Liver (tissue), 9 donors: ENCODE results near the gene TP73. TPM values are rescaled to one million over a fixed set of nuclear protein-coding genes. Genes with fewer than 3 reads are reported as not detected.

ENCODE experiments used
- DNase-seq: peaks from one replicate; pipeline ENCODE4 v3.0.0-alpha.2; 2017; ENCODE audit warnings: low spot score
- H3K27ac ChIP-seq, 2 donors: one replicate each; pipeline ENCODE4 v1.7.0; 2013; ENCODE audit warnings: inconsistent platforms in 2 of 2, low read length in 2 of 2, control low read depth in 1 of 2, low read depth in 1 of 2, mild to moderate bottlenecking in 1 of 2
- H3K27me3 ChIP-seq, 4 donors: one replicate each; pipeline versions ENCODE4 v1.6.1 to v1.7.0; 2013; ENCODE audit warnings: low read length in 3 of 4, inconsistent platforms in 1 of 4, mild to moderate bottlenecking in 1 of 4, moderate library complexity in 1 of 4; ENCODE audit not compliant: control insufficient read depth in 4 of 4, insufficient read depth in 4 of 4
- H3K36me3 ChIP-seq, 4 donors: one replicate each; pipeline versions ENCODE4 v1.6.1 to v1.7.0; 2013; ENCODE audit warnings: low read length in 3 of 4, mild to moderate bottlenecking in 3 of 4, low read depth in 1 of 4, moderate library complexity in 1 of 4; ENCODE audit not compliant: control insufficient read depth in 4 of 4, insufficient read depth in 3 of 4
- H3K4me1 ChIP-seq, 4 donors: one replicate each; pipeline versions ENCODE4 v1.6.1 to v1.7.0; 2013; ENCODE audit warnings: low read length in 3 of 4, mild to moderate bottlenecking in 3 of 4, moderate library complexity in 1 of 4; ENCODE audit not compliant: control insufficient read depth in 4 of 4, insufficient read depth in 4 of 4
- H3K4me3 ChIP-seq, 3 donors: one replicate each; pipeline versions ENCODE4 v1.6.1 to v1.7.0; 2013; ENCODE audit warnings: low read length in 3 of 3, control low read depth in 1 of 3, low read depth in 1 of 3, mild to moderate bottlenecking in 1 of 3
- H3K9ac ChIP-seq, 2 donors: one replicate each; pipeline ENCODE4 v1.7.0; 2013; ENCODE audit warnings: low read length in 2 of 2, mild to moderate bottlenecking in 2 of 2, moderate library complexity in 2 of 2, control low read depth in 1 of 2, low read depth in 1 of 2
- H3K9me3 ChIP-seq, 4 donors: one replicate each; pipeline versions ENCODE4 v1.6.1 to v1.7.0; 2013; ENCODE audit warnings: low read length in 3 of 4; ENCODE audit not compliant: control insufficient read depth in 4 of 4
- ATF3 ChIP-seq: IDR thresholded peaks from 2 replicates; pipeline ENCODE4 v1.6.1; 2016; ENCODE audit warnings: antibody characterized with exemption
- CTCF ChIP-seq: fragments of 150-350 bp; IDR thresholded peaks from 2 replicates; pipeline ENCODE4 v1.5.1; 2017; ENCODE audit warnings: improper control_type of control experiment, low read depth, low read length; ENCODE audit not compliant: missing input control
- EGR1 ChIP-seq, 2 donors: IDR thresholded peaks; 2 replicates each; pipeline ENCODE4 v1.6.1; 2016 to 2018; ENCODE audit warnings: antibody characterized with exemption in 2 of 2, low read depth in 2 of 2
- FOXA1 ChIP-seq: IDR thresholded peaks from 2 replicates; pipeline ENCODE4 v1.6.1; 2016; ENCODE audit warnings: antibody characterized with exemption
- FOXA2 ChIP-seq: IDR thresholded peaks from 2 replicates; pipeline ENCODE4 v1.6.1; 2016; ENCODE audit warnings: antibody characterized with exemption
- GABPA ChIP-seq, 2 donors: IDR thresholded peaks in 1 of 2; conservative IDR thresholded peaks in 1 of 2; 2 replicates each; pipeline ENCODE4 v1.6.1; 2016; ENCODE audit warnings: antibody characterized with exemption in 2 of 2, mild to moderate bottlenecking in 1 of 2, moderate library complexity in 1 of 2
- HNF4A ChIP-seq, 2 donors: conservative IDR thresholded peaks; 2 replicates each; pipeline ENCODE4 v1.6.1; 2016; ENCODE audit warnings: antibody characterized with exemption in 2 of 2, mild to moderate bottlenecking in 2 of 2
- HNF4G ChIP-seq: IDR thresholded peaks from 2 replicates; pipeline ENCODE4 v1.6.1; 2016; ENCODE audit warnings: antibody characterized with exemption
- JUND ChIP-seq, 2 donors: IDR thresholded peaks; 2 replicates each; pipeline ENCODE4 v1.6.1; 2016; ENCODE audit warnings: antibody characterized with exemption in 2 of 2
- MAX ChIP-seq: IDR thresholded peaks from 2 replicates; pipeline ENCODE4 v1.6.1; 2016; ENCODE audit warnings: antibody characterized with exemption
- NR2F2 ChIP-seq: IDR thresholded peaks from 2 replicates; pipeline ENCODE4 v1.6.1; 2016; ENCODE audit warnings: antibody characterized with exemption
- RAD21 ChIP-seq, 2 donors: IDR thresholded peaks; 2 replicates each; pipeline ENCODE4 v1.6.1; 2016; ENCODE audit warnings: antibody characterized with exemption in 2 of 2, mild to moderate bottlenecking in 2 of 2
- REST ChIP-seq: IDR thresholded peaks from 2 replicates; pipeline ENCODE4 v1.6.1; 2016; ENCODE audit warnings: antibody characterized with exemption, mild to moderate bottlenecking
- RXRA ChIP-seq, 2 donors: IDR thresholded peaks; 2 replicates each; pipeline ENCODE4 v1.6.1; 2017 to 2018; ENCODE audit warnings: antibody characterized with exemption in 2 of 2, mild to moderate bottlenecking in 1 of 2
- SP1 ChIP-seq: IDR thresholded peaks from 2 replicates; pipeline ENCODE4 v1.6.1; 2018; ENCODE audit warnings: antibody characterized with exemption, mild to moderate bottlenecking
- TAF1 ChIP-seq: conservative IDR thresholded peaks from 2 replicates; pipeline ENCODE4 v1.6.1; 2016; ENCODE audit warnings: antibody characterized with exemption, mild to moderate bottlenecking
- YY1 ChIP-seq: IDR thresholded peaks from 2 replicates; pipeline ENCODE4 v1.6.1; 2016; ENCODE audit warnings: antibody characterized with exemption, mild to moderate bottlenecking
- ZBTB33 ChIP-seq: IDR thresholded peaks from 2 replicates; pipeline ENCODE4 v1.6.1; 2016; ENCODE audit warnings: antibody characterized with exemption
- WGBS: extraction: QIAGEN DNeasy Blood & Tissue Kit; methylation state at CpG from one replicate; pipeline ENCODE4 v1.1.7; 2013; 5-methylcytosine and 5-hydroxymethylcytosine counted together
- polyA plus RNA-seq, 2 donors: library from polyadenylated mRNA; stranded (reverse) in 1 of 2; unstranded in 1 of 2; fragments of 200-250 nt in 1 of 2; fragments of >200 nt in 1 of 2; fragmentation: Nextera tagmentation in 1 of 2; extraction: Ambion mirVana in 1 of 2; gene quantifications; one replicate each; pipeline versions ENCODE4 v1.2.1 to v1.2.3, GENCODE V29; 2013 to 2015
- total RNA-seq, 2 donors: library from RNA; depleted of rRNA; stranded (reverse); fragments of >200 nt; gene quantifications; one replicate each; pipeline ENCODE4 v1.2.3, GENCODE V29; 2014
- donor health status: healthy.
- donor health status: healthy.
- donor health status: healthy.
- donor health status: healthy.
- donor health status: healthy.

TP73 gene
- total and polyA plus RNA-seq, 4 donors, result 0.08 to 0.29 (median 0.18) TPM

GRCh38 chr1:3743421-3743820 is 91.1 kb downstream of the TP73 start:
- Histone ChIP-seq H3K27ac (no peak overlapping the region), H3K36me3 (peaks cover 0 to 18% (median 4%) of the 10 kb centered on the region in 4 donors), H3K4me3 (no peak overlapping the region), H3K9me3 (no peaks in the 10 kb centered on the region), H3K9ac (no peak overlapping the region), H3K27me3 (no peaks in the 10 kb centered on the region), H3K4me1 (peaks cover 8 to 37% (median 19%) of the 10 kb centered on the region in 4 donors)
- no peak for TF ChIP-seq REST
- no peak for TF ChIP-seq FOXA2
- no peak for TF ChIP-seq RAD21 (IDR thresholded peaks at IDR 0.05)
- no peak for TF ChIP-seq FOXA1
- TF ChIP-seq MAX, result no peak
- no peak for TF ChIP-seq SP1
- TF ChIP-seq TAF1, result no peak
- TF ChIP-seq HNF4G, result no peak
- TF ChIP-seq HNF4A (conservative IDR thresholded peaks at IDR 0.05), result no peak
- no peak for TF ChIP-seq EGR1 (IDR thresholded peaks at IDR 0.05; ENCODE audit: low read depth in 2 of 2)
- TF ChIP-seq NR2F2, result no peak
- TF ChIP-seq ZBTB33, result no peak
- TF ChIP-seq JUND (IDR thresholded peaks at IDR 0.05), result no peak
- TF ChIP-seq YY1, result no peak
- no peak for TF ChIP-seq RXRA (IDR thresholded peaks at IDR 0.05)
- no peak for TF ChIP-seq GABPA (IDR thresholded peaks at IDR 0.05 in 1 of 2, conservative IDR thresholded peaks at IDR 0.05 in 1 of 2)
- TF ChIP-seq ATF3, result no peak
- no peak for TF ChIP-seq CTCF
- no peak for DNase-seq
- WGBS, result 90% methylated on average over 4 of the region's 4 CpGs
